ENCODE measurements around the gene CPT1A.

DNA sequence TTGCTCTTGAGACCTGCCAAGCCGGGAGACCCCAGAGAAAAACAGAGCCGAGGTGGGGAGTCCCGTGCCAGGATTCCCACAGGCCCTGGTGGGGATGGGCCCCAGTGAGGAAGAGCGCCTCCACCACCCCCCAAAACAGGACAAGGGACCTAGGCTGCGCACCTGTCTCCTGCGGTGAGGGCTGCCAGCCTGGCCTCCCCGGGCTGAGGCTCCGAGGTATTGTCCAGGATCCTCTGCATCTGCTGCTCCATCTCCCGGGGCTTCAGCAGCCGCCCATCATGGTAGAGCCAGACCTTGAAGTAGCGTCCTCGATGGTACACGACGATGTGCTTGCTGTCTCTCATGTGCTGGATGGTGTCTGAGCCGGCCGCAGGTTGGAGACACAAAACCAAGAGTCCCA, 57.1 kb downstream of the CPT1A start:
- TF ChIP-seq POLR2A (IDR thresholded peaks at IDR 0.05; ENCODE audit: low read depth, low read length) (no peak), POLR2AphosphoS5 (IDR thresholded peaks at IDR 0.05; ENCODE audit: low read depth, low read length) (no peak)
